Sigmoid colon (tissue), 7 donors: Measurements from ENCODE around the gene CARD11. TPM values are rescaled to one million over a fixed set of nuclear protein-coding genes. Genes with fewer than 3 reads are reported as not detected.

ENCODE experiments used
- DNase-seq: peaks from one replicate; pipeline ENCODE4 v3.0.0-alpha.2; 2019
- H3K27ac ChIP-seq, 4 donors: fragments of 200-600 bp; sonication (generic); one replicate each; pipeline ENCODE4 v1.5.1; 2016 to 2019; ENCODE audit warnings: mild to moderate bottlenecking in 1 of 4
- H3K27me3 ChIP-seq, 3 donors: fragments of 200-600 bp; sonication (generic); one replicate each; pipeline ENCODE4 v1.5.1; 2019; ENCODE audit warnings: mild to moderate bottlenecking in 1 of 3
- H3K36me3 ChIP-seq, 4 donors: fragments of 200-600 bp; sonication (generic); one replicate each; pipeline ENCODE4 v1.5.1; 2016 to 2019
- H3K4me1 ChIP-seq, 4 donors: fragments of 200-600 bp; sonication (generic); one replicate each; pipeline ENCODE4 v1.5.1; 2017 to 2019
- H3K4me3 ChIP-seq, 4 donors: fragments of 200-600 bp; sonication (generic); one replicate each; pipeline ENCODE4 v1.5.1; 2017 to 2019; ENCODE audit warnings: mild to moderate bottlenecking in 2 of 4, moderate library complexity in 1 of 4
- H3K9me3 ChIP-seq, 4 donors: fragments of 200-600 bp in 3 of 4; sonication (generic) in 3 of 4; one replicate each; pipeline versions ENCODE4 v1.5.1 to v1.6.1; 2013 to 2019
- EP300 ChIP-seq, 4 donors: sonication (generic); formaldehyde crosslinking; IDR thresholded peaks; one replicate each; pipeline ENCODE4 v1.6.1; 2017; ENCODE audit warnings: antibody characterized with exemption in 4 of 4
- POLR2A ChIP-seq, 2 donors: fragments of 450-650 bp; IDR thresholded peaks; one replicate each; pipeline ENCODE4 v1.6.1; 2016; ENCODE audit warnings: antibody characterized with exemption in 2 of 2, mild to moderate bottlenecking in 2 of 2, moderate library complexity in 2 of 2
- POLR2AphosphoS5 ChIP-seq, 4 donors: sonication (generic); formaldehyde crosslinking; IDR thresholded peaks; one replicate each; pipeline ENCODE4 v1.6.1; 2017; ENCODE audit warnings: antibody characterized with exemption in 4 of 4
- WGBS, 2 donors: extraction: QIAGEN DNeasy Blood & Tissue Kit; methylation state at CpG; one replicate each; pipeline ENCODE4 v1.1.7; 2013; 5-methylcytosine and 5-hydroxymethylcytosine counted together
- intact Hi-C: fragments of 100-400 bp; cut with DNase I; formaldehyde crosslinking; loops from one replicate; pipeline ENCODE4 v1.15.1; 2023
- polyA plus RNA-seq, 3 donors: library from polyadenylated mRNA; stranded (reverse); fragments of 200-250 nt; gene quantifications; one replicate each; pipeline ENCODE4 v1.2.3, GENCODE V29; 2013
- total RNA-seq, 4 donors: library from RNA; depleted of rRNA; stranded (reverse); fragments of >200 nt; gene quantifications; one replicate each; pipeline ENCODE4 v1.1.0, GENCODE V29; 2016
- TF ChIP-seq, protein P1 (sequence below), 4 experiments: fragments of 450-650 bp in 3 of 4; fragments of 200-600 bp in 1 of 4; IDR thresholded peaks; one replicate each; pipeline ENCODE4 v1.5.1; 2016 to 2019; ENCODE audit warnings: antibody characterized with exemption in 4 of 4, mild to moderate bottlenecking in 3 of 4, moderate library complexity in 2 of 4
- donor health status: healthy with polysubstance abuse.
- donor health status: Bipolar disorder and iron deficiency.
- donor health status: healthy.

CARD11 gene
- total and polyA plus RNA-seq, 7 donors: 0.14 to 22.4 (median 0.66) TPM; not detected in 1

GRCh38 chr7:2990949-2991470 lies 52.7 kb downstream of the CARD11 start:
- no peaks in the 10 kb centered on the region for H3K9me3 ChIP-seq
- no peaks in the 10 kb centered on the region for H3K27me3 ChIP-seq

GRCh38 chr7:2986561-2986960 lies 57.1 kb downstream of the CARD11 start:
- no peaks in the 10 kb centered on the region for H3K4me1 ChIP-seq
- no peak overlapping the region for H3K27ac ChIP-seq
- no peaks in the 10 kb centered on the region for H3K9me3 ChIP-seq
- intact Hi-C loops: no loop called here
- H3K36me3 ChIP-seq: no peaks in the 10 kb centered on the region
- peak; percentile 26 for DNase-seq
- WGBS, 2 donors: 96% methylated on average over 18 of the region's 18 CpGs
- H3K4me3 ChIP-seq: no peak overlapping the region
- no peak for TF ChIP-seq POLR2A (IDR thresholded peaks at IDR 0.05)
- TF ChIP-seq, protein P1, sequence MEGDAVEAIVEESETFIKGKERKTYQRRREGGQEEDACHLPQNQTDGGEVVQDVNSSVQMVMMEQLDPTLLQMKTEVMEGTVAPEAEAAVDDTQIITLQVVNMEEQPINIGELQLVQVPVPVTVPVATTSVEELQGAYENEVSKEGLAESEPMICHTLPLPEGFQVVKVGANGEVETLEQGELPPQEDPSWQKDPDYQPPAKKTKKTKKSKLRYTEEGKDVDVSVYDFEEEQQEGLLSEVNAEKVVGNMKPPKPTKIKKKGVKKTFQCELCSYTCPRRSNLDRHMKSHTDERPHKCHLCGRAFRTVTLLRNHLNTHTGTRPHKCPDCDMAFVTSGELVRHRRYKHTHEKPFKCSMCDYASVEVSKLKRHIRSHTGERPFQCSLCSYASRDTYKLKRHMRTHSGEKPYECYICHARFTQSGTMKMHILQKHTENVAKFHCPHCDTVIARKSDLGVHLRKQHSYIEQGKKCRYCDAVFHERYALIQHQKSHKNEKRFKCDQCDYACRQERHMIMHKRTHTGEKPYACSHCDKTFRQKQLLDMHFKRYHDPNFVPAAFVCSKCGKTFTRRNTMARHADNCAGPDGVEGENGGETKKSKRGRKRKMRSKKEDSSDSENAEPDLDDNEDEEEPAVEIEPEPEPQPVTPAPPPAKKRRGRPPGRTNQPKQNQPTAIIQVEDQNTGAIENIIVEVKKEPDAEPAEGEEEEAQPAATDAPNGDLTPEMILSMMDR (IDR thresholded peaks at IDR 0.05): no peak
- no peak for TF ChIP-seq EP300 (IDR thresholded peaks at IDR 0.05)
- H3K27me3 ChIP-seq: no peaks in the 10 kb centered on the region

More at GRCh38 chr7:2990949-2991470, 52.7 kb downstream of the CARD11 start:
- intact Hi-C loops: no loop called here
- Histone ChIP-seq H3K27ac (no peak overlapping the region), H3K4me3 (no peak overlapping the region), H3K4me1 (no peaks in the 10 kb centered on the region), H3K36me3 (no peaks in the 10 kb centered on the region)
- TF ChIP-seq POLR2AphosphoS5 (IDR thresholded peaks at IDR 0.05) (no peak), EP300 (IDR thresholded peaks at IDR 0.05) (no peak), POLR2A (IDR thresholded peaks at IDR 0.05) (no peak)
- TF ChIP-seq, protein P1 (IDR thresholded peaks at IDR 0.05): no peak
- peak; percentile 7 for DNase-seq
- WGBS, 2 donors: 63 to 81% methylated on average over 6 of the region's 6 CpGs

DNA sequence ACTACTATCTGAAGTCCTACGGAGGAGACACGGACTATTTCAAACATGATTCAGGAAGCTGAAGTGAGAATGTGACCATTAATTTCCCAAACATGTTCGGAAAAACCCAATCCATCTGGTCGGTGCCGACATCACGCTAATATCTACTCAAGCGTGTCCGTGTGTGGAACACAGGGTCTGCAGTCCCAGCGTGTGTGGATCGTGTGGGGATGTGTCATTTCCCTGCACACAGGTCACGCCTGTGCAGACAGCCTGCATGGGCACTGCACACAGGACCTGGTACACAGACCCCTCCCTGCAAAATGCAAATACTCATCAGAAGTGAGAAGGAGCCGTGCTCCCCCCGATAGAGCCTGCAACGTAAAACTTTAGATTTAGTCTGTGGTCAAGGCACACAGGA lies 57.8 kb downstream of the CARD11 start:
- no peak for DNase-seq
- Histone ChIP-seq H3K4me3 (no peak overlapping the region), H3K27ac (no peak overlapping the region), H3K4me1 (no peaks in the 10 kb centered on the region), H3K9me3 (no peaks in the 10 kb centered on the region), H3K36me3 (no peaks in the 10 kb centered on the region), H3K27me3 (peaks cover 0 to 4% (median 3%) of the 10 kb centered on the region in 3 donors)
- no peak for TF ChIP-seq EP300 (IDR thresholded peaks at IDR 0.05)
- TF ChIP-seq, protein P1 (IDR thresholded peaks at IDR 0.05): no peak
- TF ChIP-seq POLR2A (IDR thresholded peaks at IDR 0.05): no peak
- no peak for TF ChIP-seq POLR2AphosphoS5 (IDR thresholded peaks at IDR 0.05)
- intact Hi-C loops: no loop called here
- 86 to 91% methylated on average over 14 of the region's 14 CpGs for WGBS, 2 donors

DNA sequence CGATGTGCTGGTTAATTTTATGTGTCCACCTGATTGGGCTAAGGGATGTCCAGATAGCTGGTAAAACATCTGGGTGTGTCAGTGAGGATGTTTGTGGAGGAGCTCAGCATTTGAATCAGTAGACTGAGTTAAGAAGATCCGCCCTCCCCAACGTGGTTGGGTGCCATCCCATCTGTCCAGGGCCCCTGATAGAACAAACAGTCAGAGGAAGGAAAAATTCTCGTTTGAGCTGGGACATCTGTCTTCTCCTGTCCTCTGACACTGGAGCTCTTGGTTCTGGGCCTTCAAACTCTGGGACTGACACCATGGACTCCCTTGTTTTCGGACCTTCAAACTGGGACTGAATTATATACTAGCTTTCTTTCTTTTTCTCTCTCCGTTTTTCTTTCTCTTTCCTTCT lies 59.6 kb downstream of the CARD11 start:
- peaks cover 0 to 22% (median 21%) of the 10 kb centered on the region in 3 donors for H3K27me3 ChIP-seq
- no peaks in the 10 kb centered on the region for H3K36me3 ChIP-seq
- intact Hi-C loops: no loop called here
- no peaks in the 10 kb centered on the region for H3K9me3 ChIP-seq
- TF ChIP-seq POLR2AphosphoS5 (IDR thresholded peaks at IDR 0.05) (no peak), EP300 (IDR thresholded peaks at IDR 0.05) (no peak), POLR2A (IDR thresholded peaks at IDR 0.05) (no peak)
- TF ChIP-seq, protein P1 (IDR thresholded peaks at IDR 0.05): no peak
- DNase-seq: no peak
- H3K4me1 ChIP-seq: no peaks in the 10 kb centered on the region
- no peak overlapping the region for H3K27ac ChIP-seq
- H3K4me3 ChIP-seq: no peak overlapping the region
- 56 to 66% methylated on average over 6 of the region's 6 CpGs for WGBS, 2 donors

- H3K27me3 ChIP-seq: peaks cover 0 to 26% (median 25%) of the 10 kb centered on the region in 3 donors
- H3K9me3 ChIP-seq: no peaks in the 10 kb centered on the region
- H3K36me3 ChIP-seq: no peaks in the 10 kb centered on the region
- no peak overlapping the region for H3K27ac ChIP-seq
- H3K4me1 ChIP-seq: no peaks in the 10 kb centered on the region
- no peak for DNase-seq
- WGBS, 2 donors: 24 to 54% methylated on average over 6 of the region's 6 CpGs
- intact Hi-C loops: no loop called here
- TF ChIP-seq EP300 (IDR thresholded peaks at IDR 0.05) (no peak), POLR2A (IDR thresholded peaks at IDR 0.05) (no peak)
- TF ChIP-seq, protein P1 (IDR thresholded peaks at IDR 0.05): no peak
- no peak overlapping the region for H3K4me3 ChIP-seq
Measured at GRCh38 chr7:2983586-2983985, 60.1 kb downstream of the CARD11 start.
